NOMO-1 treated with dmso at 0.1 percent for 144 hours (cell line): ENCODE measurements around the gene CALML3.
A peak's percentile ranks its signal among the peaks of the same experiment; 100 is the strongest.

Experiments used
- DNase-seq: peaks from one replicate; lab custom pipeline; 2025; ENCODE audit not compliant: unreplicated experiment; lab: John Stamatoyannopoulos, UW

The CALML3 gene

DNA sequence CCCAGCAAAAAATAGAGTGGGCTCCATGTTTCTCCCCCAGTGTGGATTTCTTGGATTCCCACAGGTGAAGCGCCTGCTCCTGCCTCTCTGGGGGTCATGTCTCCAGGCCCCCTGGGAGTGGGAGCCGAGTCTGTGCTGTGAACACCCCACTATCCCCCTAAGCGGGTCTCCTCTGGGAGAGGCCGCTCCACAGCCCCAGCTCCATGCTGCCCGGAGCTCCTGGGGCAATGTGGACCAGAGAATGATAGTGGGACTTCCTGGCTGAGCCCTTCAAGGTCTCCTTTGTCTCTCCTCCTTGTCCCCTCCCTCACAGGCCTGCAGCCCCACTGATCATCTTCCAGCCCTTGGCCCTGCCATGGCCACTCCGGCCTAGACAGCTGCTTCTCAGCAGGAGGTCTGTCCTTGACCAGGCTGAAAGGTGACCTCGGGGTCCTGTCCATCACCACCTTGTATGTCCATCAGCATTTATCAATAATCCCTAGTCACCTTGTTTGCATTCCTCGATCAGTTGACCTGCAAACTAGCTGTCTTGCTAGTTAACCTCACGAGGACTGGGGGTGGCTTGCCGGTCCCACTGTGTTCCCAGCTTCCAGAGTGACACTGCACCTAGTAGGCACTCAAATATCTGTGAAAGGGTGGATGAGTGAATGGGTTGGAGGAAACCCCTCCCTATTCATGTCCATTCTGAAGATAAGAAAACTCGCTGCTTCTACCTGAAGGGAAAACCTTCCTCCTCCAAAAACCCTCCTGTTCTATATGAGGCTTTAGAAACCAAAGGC is 776 bp upstream of the CALML3 start:
- DNase-seq = no peak

DNA sequence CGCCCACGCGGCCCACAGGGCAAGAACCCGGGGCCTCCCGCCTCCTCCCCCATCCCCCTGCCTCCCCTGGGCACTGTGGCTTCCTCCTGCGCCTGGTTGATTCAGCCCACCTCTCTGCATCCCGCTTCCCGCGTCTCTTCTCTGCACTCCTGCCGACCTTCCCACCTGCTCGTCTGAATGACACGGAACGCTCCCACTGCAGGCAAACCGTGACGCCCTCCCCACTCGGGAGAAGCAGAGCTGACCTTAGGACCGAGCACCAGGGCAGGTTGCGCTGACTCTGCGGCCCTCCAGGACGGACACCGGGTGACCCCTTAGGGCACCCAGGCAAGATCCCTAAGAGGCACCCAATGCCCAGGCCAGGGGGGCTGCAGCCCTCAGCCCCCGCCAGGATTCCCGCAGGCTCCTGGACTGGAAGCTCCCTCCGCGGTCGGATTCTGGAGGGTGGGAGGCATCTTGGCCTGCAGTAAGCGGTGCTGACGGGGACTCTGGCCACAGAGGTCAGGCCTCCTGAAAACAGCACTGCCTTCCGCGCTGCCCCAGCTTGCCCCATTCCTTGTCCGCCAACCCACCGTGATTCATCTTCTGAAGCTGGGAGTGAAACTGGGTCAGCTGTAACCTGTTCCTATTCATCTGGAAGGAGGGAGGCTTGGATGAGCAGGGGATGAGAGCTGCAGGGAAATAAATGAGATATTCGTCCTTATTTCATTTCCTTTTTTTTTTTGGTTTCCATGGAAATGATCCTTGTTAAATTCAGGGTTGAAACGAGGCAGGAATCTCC is 990 bp downstream of the CALML3 start:
- DNase-seq = no peak

- DNase-seq = no peak
These were observed 2.0 kb downstream of the CALML3 start for GRCh38 chr10:5526691-5527331.

GRCh38 chr10:5527332-5528200 is 2.8 kb downstream of the CALML3 start:
- no peak for DNase-seq

DNA sequence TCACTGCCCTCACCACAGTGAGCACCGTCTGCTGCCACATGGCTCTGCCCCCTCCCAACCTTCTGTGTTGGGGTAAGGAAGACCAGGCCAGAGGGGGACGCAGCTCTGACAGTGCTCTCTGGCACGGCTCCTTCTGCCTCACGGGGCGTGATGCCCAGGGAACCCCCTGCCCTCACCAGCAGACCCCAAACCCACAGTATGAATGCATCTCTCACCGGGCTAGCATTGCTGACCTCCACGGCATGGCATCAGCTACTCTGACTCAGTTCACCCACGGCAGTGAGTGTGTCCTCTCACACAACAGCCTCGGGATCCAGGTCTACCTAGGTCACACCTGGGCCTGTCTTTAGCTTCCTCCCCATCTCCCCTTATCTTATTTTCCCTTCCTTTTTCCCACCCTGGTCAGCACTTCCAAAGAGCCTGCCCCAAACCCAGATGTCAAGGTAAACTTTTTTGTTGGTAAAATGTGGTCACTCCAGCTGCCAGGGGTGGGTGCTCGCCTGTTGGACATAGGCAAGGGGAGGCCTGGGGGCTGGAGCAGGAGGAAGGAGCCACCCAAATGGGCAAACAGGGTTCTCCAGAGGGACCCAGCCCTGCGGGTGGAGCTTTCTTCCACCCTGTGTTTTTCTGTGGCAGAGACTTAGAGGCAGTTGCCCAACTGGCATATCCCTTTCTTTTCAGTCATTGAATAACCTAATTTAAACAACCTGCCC is 4.4 kb downstream of the CALML3 start:
- DNase-seq = no peak

- DNase-seq = no peak
These were observed 5.1 kb downstream of the CALML3 start for GRCh38 chr10:5529702-5530411.

GRCh38 chr10:5530412-5530806 is 5.6 kb downstream of the CALML3 start:
- DNase-seq = no peak

GRCh38 chr10:5530846-5531557 is 6.2 kb downstream of the CALML3 start:
- DNase-seq = no peak

DNA sequence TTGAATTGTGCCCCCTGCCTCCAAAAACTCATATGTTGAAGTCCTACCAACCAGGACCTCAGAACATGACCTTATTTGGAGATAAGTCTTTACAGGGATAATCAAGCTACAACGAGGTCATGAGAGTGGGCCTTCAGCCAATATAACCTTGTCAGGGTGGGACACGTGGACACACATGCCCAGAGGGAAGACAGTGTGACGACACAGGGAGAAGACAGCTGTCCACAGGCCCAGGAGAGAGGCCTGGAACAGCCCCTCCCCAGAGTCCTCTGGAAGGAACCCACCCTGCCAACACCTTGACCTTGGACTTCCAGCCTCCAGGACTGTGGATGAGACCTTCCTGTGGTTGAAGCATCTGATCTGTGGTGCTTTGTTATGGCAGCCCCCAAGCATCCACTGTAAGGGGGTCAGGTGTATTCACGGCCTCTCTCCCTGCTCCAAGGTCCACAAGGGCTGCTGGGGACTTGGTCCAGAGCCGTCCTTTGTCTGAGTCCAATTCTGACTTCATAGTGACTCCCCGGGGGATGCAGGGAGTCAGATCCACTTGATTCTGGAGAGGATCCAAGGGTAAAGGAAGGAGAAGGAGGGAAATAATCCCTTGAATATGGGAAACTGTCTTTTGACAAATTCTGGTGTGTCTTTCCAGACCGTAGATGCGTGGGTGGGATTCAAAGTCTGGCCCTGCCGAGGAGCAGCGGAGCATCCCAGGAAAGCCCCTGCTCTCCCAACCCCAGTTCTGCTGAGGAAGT is 7.0 kb downstream of the CALML3 start:
- DNase-seq = no peak

DNA sequence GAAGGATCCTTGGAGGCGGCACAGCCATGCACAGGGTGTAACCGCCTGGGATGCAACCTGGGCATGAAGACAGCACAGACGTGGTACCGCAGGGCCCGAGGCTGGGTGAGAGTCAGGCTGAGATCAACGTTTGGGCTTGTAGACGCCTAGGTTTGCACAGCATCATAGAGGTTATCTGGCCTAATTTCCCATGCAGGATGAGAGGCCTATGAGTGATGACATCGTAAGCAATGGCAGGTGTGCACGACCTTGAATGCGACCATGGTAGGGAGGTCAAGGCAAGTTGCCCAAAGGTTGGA is 7.5 kb downstream of the CALML3 start:
- no peak for DNase-seq

DNA sequence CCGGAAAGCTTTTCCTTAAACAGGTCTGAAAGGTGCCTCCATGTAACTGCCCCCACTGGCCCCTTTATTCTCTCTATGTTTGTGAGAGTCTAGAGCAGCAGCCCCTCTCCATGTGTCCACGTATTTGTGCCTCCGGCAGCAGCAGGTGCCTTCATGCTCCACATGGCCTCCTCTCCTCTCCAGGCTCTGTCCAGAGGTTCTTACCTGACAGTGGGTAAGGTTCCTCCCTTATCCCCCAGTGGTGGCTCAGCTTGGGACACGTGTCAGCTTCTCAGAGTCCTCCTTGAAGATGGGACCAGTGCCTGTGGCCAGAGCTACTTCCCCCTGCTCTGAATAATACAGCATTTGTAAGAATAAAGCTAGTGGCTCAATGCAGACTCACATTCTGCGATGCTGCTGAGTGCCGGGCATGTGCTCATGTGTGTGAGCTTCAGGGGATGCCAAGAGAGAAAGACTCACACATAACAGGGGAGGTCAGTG is 7.9 kb downstream of the CALML3 start:
- DNase-seq = no peak

GRCh38 chr10:5533098-5533731 is 8.5 kb downstream of the CALML3 start:
- DNase-seq = no peak

DNA sequence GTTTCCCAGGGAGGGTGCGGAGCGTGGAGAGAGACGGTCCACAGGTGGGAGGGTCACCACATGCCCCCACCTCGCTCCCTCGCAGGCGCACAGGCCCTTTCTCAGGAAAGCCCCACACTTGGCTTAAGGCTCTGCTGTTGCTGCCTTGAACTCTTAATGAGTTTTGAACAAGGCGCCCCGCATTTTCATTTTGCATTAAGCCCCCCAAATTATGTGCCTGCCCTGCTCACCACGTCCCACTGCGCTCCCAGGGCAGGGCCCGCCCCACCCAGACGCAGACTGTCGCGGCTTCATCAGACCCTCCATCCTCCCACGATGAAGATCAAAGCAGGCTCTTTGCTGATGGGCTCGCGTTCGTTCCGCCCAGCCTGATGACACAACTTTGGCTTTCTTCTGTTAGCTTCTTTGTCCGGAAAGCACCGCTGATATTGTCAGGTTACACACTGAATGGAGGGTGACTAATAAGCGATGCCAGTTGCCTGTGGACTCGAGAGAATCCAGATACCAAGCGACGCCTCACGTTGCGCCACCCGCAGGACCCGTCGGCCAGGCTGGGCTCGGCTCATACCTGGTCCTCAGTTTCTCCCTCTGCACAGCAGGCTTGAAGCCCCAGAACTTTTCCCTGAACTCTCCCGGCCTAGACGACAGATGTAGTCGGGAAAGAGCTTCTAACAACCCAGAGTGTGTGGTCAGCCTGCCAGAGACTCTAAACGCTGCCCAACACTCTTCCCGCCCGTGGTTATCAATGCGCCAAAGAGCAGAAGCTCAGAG is 9.5 kb downstream of the CALML3 start:
- no peak for DNase-seq

- peak; percentile 56 for DNase-seq
These were observed 10.4 kb downstream of the CALML3 start for GRCh38 chr10:5534880-5535856.

DNA sequence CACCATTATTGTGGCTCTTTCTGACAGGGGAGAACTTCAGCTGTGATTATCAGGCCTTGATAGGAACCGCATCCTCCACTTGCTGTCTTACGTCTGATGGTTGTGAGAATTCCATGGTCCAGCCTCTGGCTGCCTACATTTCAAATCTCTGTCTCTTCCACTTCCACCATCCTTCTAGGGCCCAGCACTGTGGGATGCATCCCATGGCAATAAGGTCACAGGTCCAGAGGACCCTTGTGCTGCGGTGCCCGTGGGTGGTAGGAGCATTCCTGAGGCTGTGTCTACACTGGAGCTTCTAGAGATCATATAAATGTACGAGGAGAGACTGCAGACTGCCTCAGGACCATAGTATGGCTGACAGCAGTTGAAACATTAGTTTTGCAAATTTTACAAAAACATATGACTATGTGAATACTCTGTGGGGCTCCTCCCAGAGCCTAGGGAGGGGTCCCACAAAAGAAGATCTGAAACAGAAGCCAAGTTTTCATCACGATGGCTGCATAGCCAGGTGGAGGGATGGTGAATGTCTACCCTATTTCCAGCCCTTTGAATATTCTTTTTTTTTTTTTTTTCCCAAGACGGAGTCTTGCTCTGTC is 11.8 kb downstream of the CALML3 start:
- DNase-seq = no peak

GRCh38 chr10:5537684-5538083 is 12.9 kb downstream of the CALML3 start:
- no peak for DNase-seq
